AG04449 (cell line): ENCODE data around the gene CDK15.

ENCODE experiments used
- CTCF ChIA-PET: fragments of 350-600 bp; formaldehyde crosslinking; extraction: SDS; loops from one replicate; lab custom pipeline; 2021; ENCODE audit warnings: antibody characterized with exemption; lab: Yijun Ruan, JAX
- POLR2A ChIA-PET: fragments of 400-600, 350-600 bp; formaldehyde crosslinking; extraction: SDS; loops from one replicate; lab custom pipeline; 2020; ENCODE audit warnings: antibody characterized with exemption, inconsistent platforms; lab: Yijun Ruan, JAX
- DNase-seq: peaks from one replicate; pipeline ENCODE4 v3.0.0-alpha.2; 2010; ENCODE audit warnings: low read depth, low spot score
- H3K4me3 ChIP-seq: 2 replicates; pipeline ENCODE4 v1.5.1; 2011; ENCODE audit warnings: low read depth, mild to moderate bottlenecking, control low read depth, low read length
- TF ChIP-seq, protein P1 (sequence below): IDR thresholded peaks from one replicate; pipeline ENCODE4 v1.5.1; 2011; ENCODE audit warnings: mild to moderate bottlenecking, moderate library complexity, low read length, control low read depth, inconsistent platforms; ENCODE audit not compliant: insufficient read depth; ENCODE audit errors: missing control alignments

The CDK15 gene

DNA sequence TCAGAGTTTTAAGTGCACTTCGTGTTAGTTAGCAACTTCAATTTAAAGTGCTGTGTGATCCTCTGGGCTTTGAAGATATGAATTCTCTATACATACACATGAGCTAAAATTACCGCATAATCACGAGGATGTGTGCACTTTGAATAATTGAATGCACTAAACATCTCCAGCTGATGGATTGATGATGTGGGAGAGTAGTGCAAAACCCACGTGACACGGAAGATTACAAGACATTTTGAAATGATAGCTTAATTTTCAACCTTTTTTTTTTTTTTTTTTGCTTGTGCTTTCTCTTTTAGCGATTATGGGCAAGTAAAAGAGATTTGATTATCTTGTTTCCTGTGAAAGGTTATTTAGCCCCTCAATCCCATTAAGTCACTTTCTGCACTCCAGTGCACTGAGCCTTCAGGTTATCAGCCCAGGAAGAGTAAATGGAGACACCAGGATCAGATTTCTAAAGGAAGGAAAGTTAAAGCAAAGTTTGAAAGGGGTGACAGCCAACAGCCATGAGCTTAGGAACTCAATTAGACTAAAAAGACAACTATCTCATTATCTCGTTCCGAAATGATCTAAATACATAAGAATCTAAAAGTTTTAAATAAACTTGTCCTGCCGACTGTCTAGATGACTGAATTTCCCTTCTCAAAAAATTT is 81.6 kb downstream of the CDK15 start:
- H3K4me3 ChIP-seq, result peak overlapping the region; percentile 35
- DNase-seq, result no peak
- TF ChIP-seq, protein P1, sequence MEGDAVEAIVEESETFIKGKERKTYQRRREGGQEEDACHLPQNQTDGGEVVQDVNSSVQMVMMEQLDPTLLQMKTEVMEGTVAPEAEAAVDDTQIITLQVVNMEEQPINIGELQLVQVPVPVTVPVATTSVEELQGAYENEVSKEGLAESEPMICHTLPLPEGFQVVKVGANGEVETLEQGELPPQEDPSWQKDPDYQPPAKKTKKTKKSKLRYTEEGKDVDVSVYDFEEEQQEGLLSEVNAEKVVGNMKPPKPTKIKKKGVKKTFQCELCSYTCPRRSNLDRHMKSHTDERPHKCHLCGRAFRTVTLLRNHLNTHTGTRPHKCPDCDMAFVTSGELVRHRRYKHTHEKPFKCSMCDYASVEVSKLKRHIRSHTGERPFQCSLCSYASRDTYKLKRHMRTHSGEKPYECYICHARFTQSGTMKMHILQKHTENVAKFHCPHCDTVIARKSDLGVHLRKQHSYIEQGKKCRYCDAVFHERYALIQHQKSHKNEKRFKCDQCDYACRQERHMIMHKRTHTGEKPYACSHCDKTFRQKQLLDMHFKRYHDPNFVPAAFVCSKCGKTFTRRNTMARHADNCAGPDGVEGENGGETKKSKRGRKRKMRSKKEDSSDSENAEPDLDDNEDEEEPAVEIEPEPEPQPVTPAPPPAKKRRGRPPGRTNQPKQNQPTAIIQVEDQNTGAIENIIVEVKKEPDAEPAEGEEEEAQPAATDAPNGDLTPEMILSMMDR, result no peak
- POLR2A ChIA-PET, result interaction anchor here (0.6 to 1.1 kb wide), 4 partner anchors 27 to 148 kb away, joined by 3 to 4 read pairs (median 4); no protein-coding TSS in a partner anchor
- CTCF ChIA-PET, result interaction anchor here (1.0 to 1.7 kb wide), 4 partner anchors 11 to 130 kb away, joined by 3 to 4 read pairs (median 3); no protein-coding TSS in a partner anchor

DNA sequence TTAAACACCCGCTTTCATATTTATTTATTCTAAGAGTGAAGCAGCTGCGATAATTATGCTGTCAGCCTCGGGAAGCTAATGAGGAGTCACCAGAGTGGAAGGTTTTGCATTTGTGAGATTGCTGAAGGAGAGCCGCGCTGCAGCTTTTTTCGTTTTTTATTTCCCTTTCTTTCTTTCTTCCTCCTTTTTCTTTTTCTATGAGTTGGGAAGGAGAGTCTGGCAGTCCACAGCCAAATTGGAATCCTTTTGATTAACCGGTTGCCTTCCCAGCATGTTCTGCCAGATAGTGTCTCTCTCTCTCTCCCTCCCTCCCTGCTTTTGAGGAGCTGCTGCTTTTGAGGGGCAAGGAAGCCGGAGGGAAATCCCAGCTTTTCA is 82.1 kb downstream of the CDK15 start:
- CTCF ChIA-PET, result interaction anchor here (1.0 to 1.7 kb wide), 4 partner anchors 11 to 130 kb away, joined by 3 to 4 read pairs (median 3); no protein-coding TSS in a partner anchor
- H3K4me3 ChIP-seq, result peak overlapping the region; percentile 35
- TF ChIP-seq, protein P1, result no peak
- POLR2A ChIA-PET, result interaction anchor here (0.7 to 1.1 kb wide), 2 partner anchors 45 to 57 kb away, joined by 3 to 4 read pairs; no protein-coding TSS in a partner anchor
- no peak for DNase-seq

DNA sequence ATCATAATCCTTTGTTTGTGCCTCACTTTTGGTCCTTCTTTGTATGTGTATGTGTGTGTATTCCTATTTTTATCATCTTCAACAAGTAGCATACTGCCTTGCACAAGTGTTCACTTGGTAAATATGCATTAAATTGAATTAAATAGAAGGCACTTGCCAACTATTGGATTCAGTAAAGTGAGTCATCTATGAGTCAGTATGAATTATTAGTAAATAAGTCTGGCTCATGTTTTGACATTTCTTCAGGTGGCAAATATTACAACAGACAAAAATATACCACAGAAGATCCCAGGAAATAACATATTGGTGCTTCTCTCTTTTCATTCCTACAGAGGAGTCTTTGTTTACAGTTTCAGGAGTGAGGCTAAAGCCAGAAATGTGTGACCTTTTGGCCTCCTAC is 84.1 kb downstream of the CDK15 start:
- no peak for DNase-seq
- TF ChIP-seq, protein P1, result no peak
- ChIA-PET CTCF (no interaction called here), POLR2A (no interaction called here)
- H3K4me3 ChIP-seq, result no peak overlapping the region

DNA sequence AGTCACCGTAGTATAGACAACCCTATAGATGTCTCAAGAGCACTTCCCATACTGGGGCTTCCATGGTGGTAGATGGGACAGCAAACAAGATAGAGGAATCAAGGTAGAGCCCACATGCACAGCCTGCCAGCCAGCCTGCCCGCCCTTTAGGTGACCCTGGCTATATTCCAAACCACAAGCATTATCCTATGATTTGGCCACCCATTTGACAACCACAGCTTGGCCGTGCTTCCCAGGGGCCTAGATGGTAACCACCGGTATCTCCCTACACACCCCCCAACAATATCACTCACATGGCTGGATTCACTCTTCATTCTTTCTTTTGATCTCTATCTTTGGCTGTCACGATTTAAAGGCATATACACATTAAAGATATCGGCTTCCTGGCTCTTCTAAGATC is 85.3 kb downstream of the CDK15 start:
- no peak for DNase-seq
- ChIA-PET POLR2A (no interaction called here), CTCF (interaction anchor here (2.0 kb wide), 1 partner anchor 10 kb away, joined by 7 read pairs; no protein-coding TSS in a partner anchor)
- H3K4me3 ChIP-seq, result no peak overlapping the region
- TF ChIP-seq, protein P1, result no peak

DNA sequence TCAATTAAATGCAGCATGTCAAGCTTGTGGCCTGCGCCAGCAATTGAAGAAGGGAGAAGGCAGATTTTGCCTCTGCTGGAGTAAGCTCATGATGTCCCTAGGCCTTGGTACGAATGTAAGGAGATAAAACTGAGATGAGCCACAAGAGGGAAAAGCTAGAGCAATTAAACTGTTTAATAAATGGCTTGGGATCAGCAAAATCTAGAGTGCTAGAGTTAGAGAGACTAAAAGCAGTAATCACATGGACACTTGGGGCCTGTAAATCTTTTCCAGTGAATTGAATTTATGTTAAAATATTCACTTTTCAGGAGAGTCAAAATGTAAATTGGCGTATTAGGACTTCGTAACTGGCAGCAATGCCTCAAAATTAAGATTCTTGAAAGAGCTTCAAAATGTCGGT is 86.2 kb downstream of the CDK15 start:
- ChIA-PET CTCF (interaction anchor here (0.9 to 2.0 kb wide), 3 partner anchors 9 to 286 kb away, joined by 3 to 7 read pairs (median 4); no protein-coding TSS in a partner anchor), POLR2A (no interaction called here)
- no peak for DNase-seq
- TF ChIP-seq, protein P1, result no peak
- H3K4me3 ChIP-seq, result no peak overlapping the region

DNA sequence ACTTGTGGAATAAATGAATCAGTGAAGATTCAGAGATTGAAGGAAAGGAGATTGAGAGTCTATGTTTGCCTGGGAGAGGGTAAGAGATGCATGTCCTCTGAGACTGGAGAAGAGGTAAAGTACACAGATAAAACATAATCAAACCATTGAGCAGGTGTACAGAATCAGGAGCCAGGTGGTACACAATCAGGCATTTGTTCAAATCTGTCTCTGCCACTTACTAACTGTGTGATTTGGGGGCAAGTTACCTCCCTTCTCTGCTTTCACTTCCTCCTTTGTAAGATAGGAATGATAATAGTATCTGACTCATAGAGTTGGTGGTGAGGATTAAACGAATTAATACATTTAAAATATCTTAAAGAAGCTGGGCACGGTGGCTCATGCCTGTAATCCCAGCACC is 94.0 kb downstream of the CDK15 start:
- H3K4me3 ChIP-seq, result no peak overlapping the region
- TF ChIP-seq, protein P1, result no peak
- CTCF ChIA-PET, result interaction anchor here (0.8 to 1.9 kb wide), 2 partner anchors 8 to 40 kb away, joined by 3 to 7 read pairs; no protein-coding TSS in a partner anchor
- POLR2A ChIA-PET, result no interaction called here
- DNase-seq, result no peak
